GM19043 (cell line): ENCODE measurements around the gene SLC9A8.
"Not testable (repeated sequence)": the region's sequence is repeated elsewhere in the genome, so short reads cannot be mapped to it uniquely, and the experiment has no call there.

Source experiments
- ATAC-seq: cut with Tn5 transposase; IDR thresholded peaks from one replicate; pipeline ENCODE4 v1.9.1; 2021; ENCODE audit warnings: low read depth; ENCODE audit not compliant: unreplicated experiment

Gene SLC9A8, protein sequence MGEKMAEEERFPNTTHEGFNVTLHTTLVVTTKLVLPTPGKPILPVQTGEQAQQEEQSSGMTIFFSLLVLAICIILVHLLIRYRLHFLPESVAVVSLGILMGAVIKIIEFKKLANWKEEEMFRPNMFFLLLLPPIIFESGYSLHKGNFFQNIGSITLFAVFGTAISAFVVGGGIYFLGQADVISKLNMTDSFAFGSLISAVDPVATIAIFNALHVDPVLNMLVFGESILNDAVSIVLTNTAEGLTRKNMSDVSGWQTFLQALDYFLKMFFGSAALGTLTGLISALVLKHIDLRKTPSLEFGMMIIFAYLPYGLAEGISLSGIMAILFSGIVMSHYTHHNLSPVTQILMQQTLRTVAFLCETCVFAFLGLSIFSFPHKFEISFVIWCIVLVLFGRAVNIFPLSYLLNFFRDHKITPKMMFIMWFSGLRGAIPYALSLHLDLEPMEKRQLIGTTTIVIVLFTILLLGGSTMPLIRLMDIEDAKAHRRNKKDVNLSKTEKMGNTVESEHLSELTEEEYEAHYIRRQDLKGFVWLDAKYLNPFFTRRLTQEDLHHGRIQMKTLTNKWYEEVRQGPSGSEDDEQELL

DNA sequence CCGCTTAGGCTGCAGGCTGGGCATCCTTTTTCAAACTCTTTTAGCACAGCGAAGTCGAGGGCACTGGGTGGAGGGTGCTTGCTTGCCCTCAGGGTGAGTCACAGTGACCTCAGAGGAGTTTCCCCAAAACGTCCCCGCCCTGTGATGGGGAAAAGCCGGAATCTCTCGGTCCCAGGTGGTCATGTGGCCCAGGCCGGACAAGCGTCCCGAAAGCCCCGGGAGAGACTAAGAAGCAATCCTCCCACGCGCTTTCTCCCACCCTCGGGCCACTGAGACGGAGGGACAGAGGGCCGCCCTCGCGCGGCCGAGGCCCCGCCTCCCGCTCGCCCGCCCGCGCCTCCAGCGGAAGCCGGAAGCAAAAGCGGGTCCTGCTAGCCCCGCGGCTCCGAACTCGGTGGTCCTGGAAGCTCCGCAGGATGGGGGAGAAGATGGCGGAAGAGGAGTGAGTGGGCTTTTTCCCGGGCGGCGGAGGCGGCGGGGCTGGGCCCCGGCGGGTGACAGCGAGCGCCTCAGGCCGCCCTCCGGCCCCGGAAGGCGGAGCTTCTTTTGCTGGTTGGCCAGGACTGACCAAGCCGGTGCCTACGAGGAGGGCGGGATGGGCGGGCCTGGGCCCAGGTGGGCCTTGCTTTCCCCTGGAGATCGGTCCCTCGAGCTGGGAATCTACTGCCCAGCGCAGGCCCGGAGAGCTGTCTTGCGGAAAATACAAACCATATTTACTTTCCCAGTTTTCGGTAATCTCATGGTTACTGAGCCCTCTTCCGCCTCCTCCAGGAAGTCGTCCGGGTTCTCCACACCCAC lies at the start of gene SLC9A8:
Gene SLC9A8, plus strand, starts transcription at position 322 of the 798 bp plus-strand sequence. Its CDS starts 95 bp downstream, at position 417.
- ATAC-seq = peak; percentile 78

- ATAC-seq = no peak
These were observed 49.5 kb upstream of the SLC9A8 start for GRCh38 chr20:49762940-49763766.

DNA sequence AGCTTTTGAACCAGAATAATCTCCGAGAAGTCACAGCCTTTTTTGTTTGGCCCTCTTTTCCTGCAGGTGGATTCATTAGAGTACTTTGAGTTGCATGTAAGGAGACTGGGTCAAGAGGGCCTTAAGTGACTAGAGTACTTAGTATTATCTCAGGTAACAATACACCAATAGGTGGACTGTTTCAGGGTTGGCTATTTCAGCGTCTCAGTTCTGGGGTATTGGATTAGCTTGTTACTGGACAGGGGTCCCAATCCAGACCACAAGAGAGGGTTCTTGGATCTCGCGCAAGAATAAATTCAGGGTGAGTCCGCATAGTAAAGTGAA lies 47.3 kb upstream of the SLC9A8 start:
- ATAC-seq = no peak

- no peak for ATAC-seq
These were observed 46.6 kb upstream of the SLC9A8 start for GRCh38 chr20:49765846-49766541.

- no peak for ATAC-seq
These were observed 45.6 kb upstream of the SLC9A8 start for GRCh38 chr20:49766979-49767521.

GRCh38 chr20:49768204-49769047 lies 44.2 kb upstream of the SLC9A8 start:
- no peak for ATAC-seq

DNA sequence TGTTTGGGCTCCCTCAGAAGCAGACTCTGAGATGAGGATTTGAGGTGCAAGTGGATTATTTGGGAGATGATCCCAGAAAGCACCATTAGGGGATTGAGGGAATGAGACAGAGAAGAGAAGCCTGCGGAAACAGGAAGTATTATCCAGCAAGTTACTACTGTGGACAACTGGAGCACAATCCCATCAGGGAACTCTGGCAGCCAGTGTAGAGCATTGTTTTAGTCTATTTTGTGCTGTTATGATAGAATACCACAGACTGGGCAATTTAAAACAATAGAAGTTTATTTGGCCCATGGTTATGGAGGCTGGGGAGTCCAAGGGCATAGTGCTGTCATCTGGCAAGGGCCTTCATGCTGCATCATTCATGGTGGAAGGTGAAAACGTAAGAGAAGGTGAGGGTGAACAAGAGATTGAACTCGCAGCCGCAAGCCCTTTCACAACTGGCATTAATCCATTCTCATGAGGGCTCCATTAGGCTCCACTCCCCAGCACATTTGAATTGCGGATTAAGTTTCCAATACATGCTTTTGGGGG lies 43.5 kb upstream of the SLC9A8 start:
- ATAC-seq = no peak

DNA sequence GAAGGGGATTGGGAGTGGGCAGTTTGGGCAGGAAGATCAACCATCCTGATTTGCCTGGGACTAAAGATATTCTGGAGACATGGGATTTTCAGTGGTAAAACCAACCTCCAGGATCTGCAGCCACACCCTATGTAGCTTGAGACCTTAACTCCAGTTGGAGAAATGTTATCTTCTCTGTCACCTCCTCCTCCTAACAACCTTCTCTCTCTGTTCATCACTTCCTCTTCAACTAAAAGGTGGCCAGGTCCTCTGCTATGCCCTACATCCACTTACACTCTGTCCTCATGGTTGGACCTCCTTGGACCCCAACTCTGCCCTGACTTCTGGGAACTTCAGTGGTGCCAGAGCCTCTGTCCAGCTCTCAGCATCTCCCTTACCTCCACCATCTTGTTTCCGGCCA lies 42.0 kb upstream of the SLC9A8 start:
- ATAC-seq = no peak

GRCh38 chr20:49774213-49774612 lies 38.4 kb upstream of the SLC9A8 start:
- ATAC-seq = not testable (repeated sequence)

- ATAC-seq = no peak
These were observed 37.4 kb upstream of the SLC9A8 start for GRCh38 chr20:49775229-49775693.

DNA sequence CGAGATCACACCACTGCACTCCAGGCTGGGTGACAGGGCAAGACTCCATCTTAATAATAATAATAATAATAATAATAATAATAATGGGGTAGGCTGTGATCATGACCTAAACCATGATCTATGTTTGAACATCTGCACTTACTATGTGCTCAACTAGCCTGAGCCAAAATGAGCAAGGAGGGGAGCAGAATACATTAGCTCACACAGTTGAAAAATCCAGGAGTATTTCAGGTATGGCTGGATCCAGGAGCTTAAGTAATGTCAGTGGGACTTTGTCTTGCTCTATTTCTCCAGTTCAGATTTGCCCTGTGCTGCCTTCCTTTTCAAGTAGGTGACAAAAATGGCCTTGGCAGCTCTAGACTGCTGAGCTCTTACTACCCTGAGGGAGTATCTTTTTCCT lies 32.7 kb upstream of the SLC9A8 start:
- no peak for ATAC-seq

GRCh38 chr20:49781676-49782075 lies 31.0 kb upstream of the SLC9A8 start:
- no peak for ATAC-seq

GRCh38 chr20:49782439-49782838 lies 30.2 kb upstream of the SLC9A8 start:
- ATAC-seq = not testable (repeated sequence)

- not testable (repeated sequence) for ATAC-seq
These were observed 29.3 kb upstream of the SLC9A8 start for GRCh38 chr20:49783021-49783995.

DNA sequence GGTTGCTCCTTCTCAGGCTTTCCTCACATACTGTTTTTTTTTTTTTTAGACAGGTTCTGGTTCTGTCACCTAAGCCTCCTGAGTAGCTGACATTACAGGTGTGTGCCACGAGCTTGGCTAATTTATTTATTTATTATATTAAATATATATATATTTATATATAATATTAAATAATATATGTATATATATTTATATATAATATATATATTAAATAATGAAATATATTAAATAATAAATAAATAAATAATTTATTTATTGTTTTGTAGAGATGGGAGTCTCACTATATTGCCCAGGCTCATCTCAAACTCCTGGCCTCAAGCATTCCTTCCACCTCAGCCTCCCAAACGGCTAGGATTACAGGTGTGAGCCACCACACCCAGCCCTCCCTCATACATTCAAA lies 28.3 kb upstream of the SLC9A8 start:
- no peak for ATAC-seq

GRCh38 chr20:49785149-49785851 lies 27.3 kb upstream of the SLC9A8 start:
- no peak for ATAC-seq

DNA sequence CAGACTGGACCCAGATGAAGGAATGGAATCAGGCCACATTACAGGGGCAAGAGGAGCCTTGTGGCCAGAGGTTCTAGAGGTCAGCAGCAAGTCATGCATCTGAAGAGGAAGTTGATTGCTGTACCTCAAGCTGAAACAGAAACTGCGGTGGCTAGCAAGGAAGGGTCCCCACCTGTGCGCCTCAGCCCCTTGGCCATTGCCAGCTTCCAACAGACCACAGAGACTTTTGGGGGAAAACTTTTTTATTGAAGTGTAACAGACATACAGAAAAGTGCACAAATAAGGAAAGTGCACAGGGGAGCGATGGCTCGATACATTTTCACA lies 26.8 kb upstream of the SLC9A8 start:
- peak; percentile 91 for ATAC-seq
